Measurements from ENCODE around the gene KCNV2.

The KCNV2 gene

GRCh38 chr9:2758898-2759510 is 41.7 kb downstream of the KCNV2 start (continued):
- TF ChIP-seq POU6F1 (CRISPR knock-in tag; IDR thresholded peaks at IDR 0.05; ENCODE audit: borderline replicate concordance, low read depth) (no peak), RARB (CRISPR knock-in tag; IDR thresholded peaks at IDR 0.05) (no peak), GLIS3 (CRISPR knock-in tag; IDR thresholded peaks at IDR 0.05) (no peak), ISL1 (CRISPR knock-in tag; IDR thresholded peaks at IDR 0.05) (no peak), BACH2 (CRISPR knock-in tag; IDR thresholded peaks at IDR 0.05; ENCODE audit: borderline replicate concordance) (no peak), ZNF70 (CRISPR knock-in tag; IDR thresholded peaks at IDR 0.05) (no peak), SNAI2 (CRISPR knock-in tag; IDR thresholded peaks at IDR 0.05) (no peak), TOX (CRISPR knock-in tag; IDR thresholded peaks at IDR 0.05; ENCODE audit: borderline replicate concordance) (no peak), CREB5 (CRISPR knock-in tag; IDR thresholded peaks at IDR 0.05; ENCODE audit: low read depth) (no peak), OSR1 (CRISPR knock-in tag; IDR thresholded peaks at IDR 0.05) (no peak), CSDC2 (CRISPR knock-in tag; IDR thresholded peaks at IDR 0.05) (no peak), CSRNP3 (CRISPR knock-in tag; IDR thresholded peaks at IDR 0.05) (no peak), TCF4 (CRISPR knock-in tag; IDR thresholded peaks at IDR 0.05; ENCODE audit: borderline replicate concordance) (no peak)

GRCh38 chr9:2761424-2761823 is 44.1 kb downstream of the KCNV2 start:
- ATAC-seq, result no peak
- TF ChIP-seq TSHZ2 (CRISPR knock-in tag; IDR thresholded peaks at IDR 0.05), result no peak
- TF ChIP-seq ISL1 (CRISPR knock-in tag; IDR thresholded peaks at IDR 0.05), result no peak
- TF ChIP-seq ZFP3 (CRISPR knock-in tag; IDR thresholded peaks at IDR 0.05), result no peak
- no peak for TF ChIP-seq GLIS3 (CRISPR knock-in tag; IDR thresholded peaks at IDR 0.05)
- TF ChIP-seq CSDC2 (CRISPR knock-in tag; IDR thresholded peaks at IDR 0.05), result no peak
- TF ChIP-seq PATZ1 (CRISPR knock-in tag; IDR thresholded peaks at IDR 0.05; ENCODE audit: borderline replicate concordance), result no peak
- TF ChIP-seq SNAI2 (CRISPR knock-in tag; IDR thresholded peaks at IDR 0.05), result no peak
- no peak for TF ChIP-seq TOX (CRISPR knock-in tag; IDR thresholded peaks at IDR 0.05; ENCODE audit: borderline replicate concordance)
- no peak for TF ChIP-seq CREB5 (CRISPR knock-in tag; IDR thresholded peaks at IDR 0.05; ENCODE audit: low read depth)
- no peak for TF ChIP-seq BACH2 (CRISPR knock-in tag; IDR thresholded peaks at IDR 0.05; ENCODE audit: borderline replicate concordance)
- no peak for TF ChIP-seq ZC3H10 (CRISPR knock-in tag; IDR thresholded peaks at IDR 0.05)
- no peak for TF ChIP-seq ARNTL (CRISPR knock-in tag; IDR thresholded peaks at IDR 0.05; ENCODE audit: borderline replicate concordance, low read depth)
- no peak for TF ChIP-seq ZNF70 (CRISPR knock-in tag; IDR thresholded peaks at IDR 0.05)
- no peak for TF ChIP-seq ESRRG (CRISPR knock-in tag; IDR thresholded peaks at IDR 0.05)
- no peak for TF ChIP-seq ZFP30 (CRISPR knock-in tag; IDR thresholded peaks at IDR 0.05)
- TF ChIP-seq CSRNP3 (CRISPR knock-in tag; IDR thresholded peaks at IDR 0.05), result no peak
- TF ChIP-seq ZNF565 (CRISPR knock-in tag; conservative IDR thresholded peaks at IDR 0.05; ENCODE audit: low read depth), result no peak
